ENCODE data around the gene DNAH10.

Gene DNAH10

DNA sequence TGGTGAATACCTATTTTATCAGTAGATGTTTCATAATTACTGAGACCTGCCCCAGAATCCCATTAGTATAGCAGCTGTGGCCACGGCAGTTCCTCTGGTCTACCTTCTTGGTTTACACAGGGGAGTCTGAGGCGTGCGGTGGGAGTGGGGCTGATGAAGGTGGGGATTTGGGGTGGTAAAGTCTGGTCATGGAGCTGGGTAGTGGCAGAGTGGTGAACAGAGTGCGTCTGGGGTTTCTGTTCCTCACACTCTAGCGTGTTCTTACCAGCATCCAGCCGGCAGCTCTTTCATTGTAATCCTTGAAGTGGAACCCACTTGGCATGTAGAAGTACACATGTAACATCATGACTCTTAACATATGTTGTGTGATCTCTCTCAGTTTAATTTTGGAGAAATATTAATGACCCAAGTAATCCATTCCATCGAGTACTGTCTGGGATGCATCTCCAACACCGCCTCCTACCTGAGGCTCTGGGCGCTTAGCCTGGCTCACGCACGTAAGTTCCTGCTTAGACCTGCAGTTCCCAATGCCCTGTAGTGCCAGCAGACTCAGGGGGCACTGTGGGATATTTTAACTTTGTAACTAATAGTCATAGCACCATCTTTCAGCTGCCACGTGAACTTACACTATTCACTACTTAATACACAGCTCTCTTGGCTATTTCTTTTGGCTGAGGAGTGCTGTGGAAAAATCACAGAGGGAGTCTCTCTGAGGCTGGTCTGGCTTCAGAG lies 7.9 kb upstream of the DNAH10 start (continued):
- TF ChIP-seq, protein P1, sequence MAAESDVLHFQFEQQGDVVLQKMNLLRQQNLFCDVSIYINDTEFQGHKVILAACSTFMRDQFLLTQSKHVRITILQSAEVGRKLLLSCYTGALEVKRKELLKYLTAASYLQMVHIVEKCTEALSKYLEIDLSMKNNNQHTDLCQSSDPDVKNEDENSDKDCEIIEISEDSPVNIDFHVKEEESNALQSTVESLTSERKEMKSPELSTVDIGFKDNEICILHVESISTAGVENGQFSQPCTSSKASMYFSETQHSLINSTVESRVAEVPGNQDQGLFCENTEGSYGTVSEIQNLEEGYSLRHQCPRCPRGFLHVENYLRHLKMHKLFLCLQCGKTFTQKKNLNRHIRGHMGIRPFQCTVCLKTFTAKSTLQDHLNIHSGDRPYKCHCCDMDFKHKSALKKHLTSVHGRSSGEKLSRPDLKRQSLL (tag by site-specific recombination; IDR thresholded peaks at IDR 0.05) = no peak
- TF ChIP-seq ZNF112 (tag by site-specific recombination; IDR thresholded peaks at IDR 0.05) (no peak), SCRT1 (tag by site-specific recombination; IDR thresholded peaks at IDR 0.05; ENCODE audit: borderline replicate concordance) (no peak), ZNF561 (tag by site-specific recombination; IDR thresholded peaks at IDR 0.05; ENCODE audit: borderline replicate concordance) (no peak), SETDB1 (IDR thresholded peaks at IDR 0.05; ENCODE audit: insufficient read length, low read length) (no peak)

- ChIA-PET POLR2A (interaction anchor here (0.6 kb wide), 1 partner anchor 224 kb away, joined by 4 read pairs; no protein-coding TSS in a partner anchor), CTCF (interaction anchor here (0.7 kb wide), 1 partner anchor 229 kb away, joined by 4 read pairs; no protein-coding TSS in a partner anchor)
- no peak overlapping the region for H3K27ac ChIP-seq (ENCODE audit: extremely low read depth, low read depth, low read length)
These were observed 4.5 kb upstream of the DNAH10 start for GRCh38 chr12:123757561-123757960.

More at GRCh38 chr12:123757561-123757960, 4.5 kb upstream of the DNAH10 start:
- H3K36me3 ChIP-seq (ENCODE audit: control insufficient read depth in 2 of 2, insufficient read depth in 1 of 2, low read length in 2 of 2) = peaks cover 16 to 36% of the 10 kb centered on the region in 2 experiments
- no peak overlapping the region for H3K4me3 ChIP-seq (ENCODE audit: low read depth, low read length)
- H3K9me3 ChIP-seq (ENCODE audit: control insufficient read depth, insufficient read depth, low read depth, low read length) = no peaks in the 10 kb centered on the region
- peaks cover 3% of the 10 kb centered on the region; the same call in 1 of the 2 replicates for H3K4me1 ChIP-seq (ENCODE audit: control insufficient read depth, insufficient read depth, low read length)
- TF ChIP-seq ZEB2 (tag by site-specific recombination; IDR thresholded peaks at IDR 0.05) (no peak), ZNF626 (tag by site-specific recombination; IDR thresholded peaks at IDR 0.05) (no peak), ZNF600 (tag by site-specific recombination; IDR thresholded peaks at IDR 0.05) (0 out of 2 replicates have a peak, but pooled peaks have one; percentile 21), ZNF157 (tag by site-specific recombination; IDR thresholded peaks at IDR 0.05) (no peak), ZNF623 (tag by site-specific recombination; IDR thresholded peaks at IDR 0.05) (no peak), ZNF561 (tag by site-specific recombination; IDR thresholded peaks at IDR 0.05; ENCODE audit: borderline replicate concordance) (no peak), ZNF223 (tag by site-specific recombination; IDR thresholded peaks at IDR 0.05) (no peak), ZNF211 (tag by site-specific recombination; IDR thresholded peaks at IDR 0.05; ENCODE audit: low read depth) (no peak), ZNF654 (tag by site-specific recombination; IDR thresholded peaks at IDR 0.05; ENCODE audit: low read depth) (no peak), ZSCAN16 (tag by site-specific recombination; IDR thresholded peaks at IDR 0.05) (no peak), ZNF555 (tag by site-specific recombination; conservative IDR thresholded peaks at IDR 0.05) (no peak)
- TF ChIP-seq, protein P2, sequence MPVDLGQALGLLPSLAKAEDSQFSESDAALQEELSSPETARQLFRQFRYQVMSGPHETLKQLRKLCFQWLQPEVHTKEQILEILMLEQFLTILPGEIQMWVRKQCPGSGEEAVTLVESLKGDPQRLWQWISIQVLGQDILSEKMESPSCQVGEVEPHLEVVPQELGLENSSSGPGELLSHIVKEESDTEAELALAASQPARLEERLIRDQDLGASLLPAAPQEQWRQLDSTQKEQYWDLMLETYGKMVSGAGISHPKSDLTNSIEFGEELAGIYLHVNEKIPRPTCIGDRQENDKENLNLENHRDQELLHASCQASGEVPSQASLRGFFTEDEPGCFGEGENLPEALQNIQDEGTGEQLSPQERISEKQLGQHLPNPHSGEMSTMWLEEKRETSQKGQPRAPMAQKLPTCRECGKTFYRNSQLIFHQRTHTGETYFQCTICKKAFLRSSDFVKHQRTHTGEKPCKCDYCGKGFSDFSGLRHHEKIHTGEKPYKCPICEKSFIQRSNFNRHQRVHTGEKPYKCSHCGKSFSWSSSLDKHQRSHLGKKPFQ (tag by site-specific recombination; IDR thresholded peaks at IDR 0.05) = 0 out of 2 replicates have a peak, but pooled peaks have one; percentile 21
- TF ChIP-seq, protein P3, sequence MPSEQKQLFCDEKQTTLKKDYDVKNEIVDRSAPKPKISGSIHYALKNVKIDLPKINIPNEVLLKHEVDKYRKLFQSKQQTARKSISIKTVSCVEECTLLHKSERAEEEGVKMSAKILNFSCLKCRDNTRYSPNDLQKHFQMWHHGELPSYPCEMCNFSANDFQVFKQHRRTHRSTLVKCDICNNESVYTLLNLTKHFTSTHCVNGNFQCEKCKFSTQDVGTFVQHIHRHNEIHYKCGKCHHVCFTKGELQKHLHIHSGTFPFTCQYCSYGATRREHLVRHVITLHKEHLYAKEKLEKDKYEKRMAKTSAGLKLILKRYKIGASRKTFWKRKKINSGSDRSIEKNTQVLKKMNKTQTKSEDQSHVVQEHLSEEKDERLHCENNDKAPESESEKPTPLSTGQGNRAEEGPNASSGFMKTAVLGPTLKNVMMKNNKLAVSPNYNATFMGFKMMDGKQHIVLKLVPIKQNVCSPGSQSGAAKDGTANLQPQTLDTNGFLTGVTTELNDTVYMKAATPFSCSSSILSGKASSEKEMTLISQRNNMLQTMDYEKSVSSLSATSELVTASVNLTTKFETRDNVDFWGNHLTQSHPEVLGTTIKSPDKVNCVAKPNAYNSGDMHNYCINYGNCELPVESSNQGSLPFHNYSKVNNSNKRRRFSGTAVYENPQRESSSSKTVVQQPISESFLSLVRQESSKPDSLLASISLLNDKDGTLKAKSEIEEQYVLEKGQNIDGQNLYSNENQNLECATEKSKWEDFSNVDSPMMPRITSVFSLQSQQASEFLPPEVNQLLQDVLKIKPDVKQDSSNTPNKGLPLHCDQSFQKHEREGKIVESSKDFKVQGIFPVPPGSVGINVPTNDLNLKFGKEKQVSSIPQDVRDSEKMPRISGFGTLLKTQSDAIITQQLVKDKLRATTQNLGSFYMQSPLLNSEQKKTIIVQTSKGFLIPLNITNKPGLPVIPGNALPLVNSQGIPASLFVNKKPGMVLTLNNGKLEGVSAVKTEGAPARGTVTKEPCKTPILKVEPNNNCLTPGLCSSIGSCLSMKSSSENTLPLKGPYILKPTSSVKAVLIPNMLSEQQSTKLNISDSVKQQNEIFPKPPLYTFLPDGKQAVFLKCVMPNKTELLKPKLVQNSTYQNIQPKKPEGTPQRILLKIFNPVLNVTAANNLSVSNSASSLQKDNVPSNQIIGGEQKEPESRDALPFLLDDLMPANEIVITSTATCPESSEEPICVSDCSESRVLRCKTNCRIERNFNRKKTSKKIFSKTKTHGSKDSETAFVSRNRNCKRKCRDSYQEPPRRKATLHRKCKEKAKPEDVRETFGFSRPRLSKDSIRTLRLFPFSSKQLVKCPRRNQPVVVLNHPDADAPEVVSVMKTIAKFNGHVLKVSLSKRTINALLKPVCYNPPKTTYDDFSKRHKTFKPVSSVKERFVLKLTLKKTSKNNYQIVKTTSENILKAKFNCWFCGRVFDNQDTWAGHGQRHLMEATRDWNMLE (tag by site-specific recombination; conservative IDR thresholded peaks at IDR 0.05; ENCODE audit: low read depth) = no peak
